NCI-H2081 (cell line): ENCODE measurements around the gene PXMP4.

ENCODE experiments used
- DNase-seq, 2 experiments: peaks; one replicate each; lab custom pipeline; 2025; lab: John Stamatoyannopoulos, UW

Gene PXMP4

DNA sequence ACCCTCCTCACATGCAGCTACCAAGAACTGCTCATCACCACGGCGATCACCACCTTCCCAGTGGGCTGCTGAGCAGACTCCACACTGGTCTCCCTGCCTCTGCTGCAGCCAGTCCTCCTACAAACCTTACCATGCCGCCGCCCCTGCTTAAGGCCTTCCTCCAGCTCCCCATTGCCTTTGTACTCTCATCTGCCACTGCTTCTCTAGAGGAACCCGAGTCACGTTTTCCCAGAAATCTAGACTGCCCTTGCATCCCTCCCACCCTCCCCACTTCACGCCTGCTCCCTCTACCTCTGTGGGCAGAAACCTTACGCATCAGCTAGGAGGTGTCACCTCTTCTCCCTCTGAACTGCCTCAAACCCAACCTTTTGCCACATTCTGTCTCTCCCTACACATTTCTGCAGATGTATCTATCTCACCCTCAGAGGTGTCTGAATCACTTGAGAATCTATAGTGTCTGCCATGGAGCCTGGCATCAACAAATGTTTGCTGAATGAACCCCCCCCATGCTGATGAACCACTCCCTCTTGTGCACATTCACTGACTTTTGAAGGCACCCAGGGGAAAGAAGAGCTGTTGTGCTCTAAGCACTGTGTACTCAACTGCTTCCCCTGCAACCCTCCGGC is 38.3 kb downstream of the PXMP4 start:
- no peak for DNase-seq

DNA sequence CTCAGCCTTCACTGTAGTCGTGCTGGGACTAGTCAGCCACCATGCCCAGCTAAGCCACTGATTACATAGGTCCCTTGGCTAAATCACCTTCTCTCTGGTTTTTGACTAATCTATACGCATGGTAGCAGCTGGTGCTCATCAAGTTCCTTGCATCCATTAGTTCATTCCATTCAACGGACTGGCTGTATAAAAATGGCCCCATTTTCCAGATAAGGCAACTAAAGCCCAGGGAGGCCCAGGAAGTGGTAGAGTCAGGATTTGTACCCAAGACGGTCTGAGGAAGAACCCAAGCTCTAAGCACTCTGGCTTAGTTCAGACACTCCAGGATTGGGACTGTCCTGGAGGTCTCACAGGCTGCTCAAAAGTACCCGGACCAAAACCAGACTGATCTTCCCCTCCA is 38.8 kb downstream of the PXMP4 start:
- DNase-seq, result no peak

DNA sequence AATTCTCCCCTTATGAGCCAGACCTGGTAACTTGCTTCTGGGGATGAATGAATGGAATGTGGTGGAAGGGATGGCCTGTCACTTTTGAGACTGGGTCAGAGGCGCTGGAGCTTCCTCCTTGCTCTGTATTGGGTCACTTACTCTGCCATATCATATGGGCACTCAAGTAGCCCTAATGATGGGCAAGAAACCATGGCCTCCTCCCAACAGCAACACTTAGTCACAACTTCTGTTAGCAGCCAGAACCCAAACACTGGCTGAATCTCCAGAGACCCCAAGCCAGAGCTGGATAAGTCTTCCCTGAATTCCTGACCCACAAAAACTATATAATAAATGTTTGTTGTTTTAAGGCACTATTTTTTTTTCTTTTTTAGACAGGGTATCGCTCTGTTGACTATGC is 39.4 kb downstream of the PXMP4 start:
- DNase-seq, result no peak

DNA sequence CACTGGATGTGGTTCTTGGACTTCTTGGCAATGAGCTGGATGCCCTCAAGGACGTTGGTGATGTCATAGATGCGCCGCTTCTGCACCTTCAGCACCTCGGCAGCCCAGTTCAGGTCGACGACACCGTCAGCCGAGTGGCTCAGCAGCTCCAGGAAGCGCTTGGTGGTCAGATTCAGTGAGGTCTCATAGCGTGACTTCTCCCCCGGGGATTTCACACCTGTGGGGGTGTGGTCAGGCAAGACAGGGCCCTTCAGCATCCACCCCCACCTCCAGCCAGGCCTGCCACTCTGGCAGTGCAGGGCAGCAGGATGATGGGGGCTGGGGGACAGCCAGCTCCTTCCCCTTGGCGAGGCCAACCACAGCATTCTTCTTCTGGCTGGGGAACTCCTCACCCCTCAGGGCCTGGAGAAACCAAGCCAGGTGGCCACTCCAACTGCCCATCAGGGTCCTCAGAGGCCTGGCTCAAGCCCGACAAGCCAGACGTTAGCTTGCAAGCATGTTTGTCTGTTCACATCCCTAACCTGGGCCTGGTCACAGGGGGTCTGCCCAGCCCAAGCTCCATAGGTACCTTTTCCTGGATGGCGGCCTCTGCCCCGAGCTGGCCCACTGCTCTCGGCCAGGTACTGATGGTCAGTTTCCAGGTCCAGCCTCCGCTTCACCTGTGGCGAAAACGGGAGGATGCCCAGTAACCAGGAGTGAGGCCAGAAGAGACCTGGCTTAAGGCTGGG is 40.2 kb downstream of the PXMP4 start:
- no peak for DNase-seq

GRCh38 chr20:33677991-33678702 is 42.0 kb downstream of the PXMP4 start:
- DNase-seq, result no peak

DNA sequence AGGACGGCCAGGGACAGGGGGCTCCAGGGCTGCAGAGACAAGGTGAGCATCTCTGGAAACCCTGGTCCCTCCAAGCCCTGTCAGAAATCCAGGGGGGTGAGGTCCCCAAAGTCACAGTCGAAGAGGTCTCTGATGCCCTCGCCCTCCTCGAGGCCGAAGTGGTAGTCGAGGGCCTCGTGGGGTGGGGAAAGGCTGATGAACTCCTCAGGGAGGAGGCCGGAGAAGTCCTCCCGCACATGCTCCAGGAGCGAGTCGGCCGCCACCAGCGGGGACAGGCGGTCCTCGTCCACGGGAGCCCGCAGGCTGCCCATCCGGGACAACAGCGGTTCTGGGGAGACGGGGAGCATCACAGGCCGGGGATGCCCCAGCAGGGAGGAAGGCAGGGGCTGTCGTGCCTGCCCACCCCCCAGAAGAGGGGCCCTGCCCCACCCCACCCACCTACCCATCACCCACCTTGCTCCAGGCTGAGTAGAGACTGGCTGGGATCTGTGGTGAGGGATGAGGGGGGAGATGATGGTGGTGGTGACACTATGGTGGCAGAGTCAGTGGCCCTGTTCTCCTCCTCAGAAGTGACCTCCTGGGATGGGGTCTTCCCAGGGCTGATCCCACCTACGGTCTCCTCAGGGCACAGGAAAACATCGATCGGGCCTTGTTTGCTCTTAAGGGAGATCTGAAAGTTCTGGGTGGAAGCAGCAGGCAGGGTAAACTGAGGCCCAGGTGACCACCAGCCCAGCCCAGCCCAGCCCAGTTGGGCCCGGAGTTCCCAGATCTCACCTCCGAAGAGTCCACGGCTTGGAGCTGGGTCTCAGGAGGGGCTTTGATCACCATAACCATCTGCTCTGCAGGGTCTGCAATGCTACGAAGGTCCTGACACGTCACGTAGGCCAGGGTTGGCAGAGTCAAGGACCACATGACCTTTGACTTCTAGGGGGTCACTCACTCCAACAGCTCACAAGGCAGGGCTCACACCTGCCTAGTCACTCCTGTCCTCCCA is 43.2 kb downstream of the PXMP4 start:
- no peak for DNase-seq

DNA sequence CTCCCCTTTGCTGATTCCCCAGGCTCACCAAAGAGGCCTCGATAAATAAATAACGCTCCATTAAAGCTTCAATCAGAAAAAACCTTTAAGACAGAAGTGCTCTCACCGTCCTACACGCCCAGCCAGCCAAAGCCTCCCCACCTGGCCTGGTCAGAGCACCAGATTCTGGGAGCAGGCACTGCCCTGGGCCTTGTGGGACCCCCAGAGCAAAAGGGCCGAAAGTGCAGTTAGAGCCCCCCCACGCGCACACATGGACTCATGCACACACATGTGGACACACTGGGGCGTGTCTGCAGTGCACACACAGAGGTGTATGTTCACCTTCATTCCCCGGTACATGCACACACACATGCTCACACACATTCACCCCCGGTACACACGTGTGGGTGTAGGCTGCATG is 44.0 kb downstream of the PXMP4 start:
- DNase-seq, result no peak

DNA sequence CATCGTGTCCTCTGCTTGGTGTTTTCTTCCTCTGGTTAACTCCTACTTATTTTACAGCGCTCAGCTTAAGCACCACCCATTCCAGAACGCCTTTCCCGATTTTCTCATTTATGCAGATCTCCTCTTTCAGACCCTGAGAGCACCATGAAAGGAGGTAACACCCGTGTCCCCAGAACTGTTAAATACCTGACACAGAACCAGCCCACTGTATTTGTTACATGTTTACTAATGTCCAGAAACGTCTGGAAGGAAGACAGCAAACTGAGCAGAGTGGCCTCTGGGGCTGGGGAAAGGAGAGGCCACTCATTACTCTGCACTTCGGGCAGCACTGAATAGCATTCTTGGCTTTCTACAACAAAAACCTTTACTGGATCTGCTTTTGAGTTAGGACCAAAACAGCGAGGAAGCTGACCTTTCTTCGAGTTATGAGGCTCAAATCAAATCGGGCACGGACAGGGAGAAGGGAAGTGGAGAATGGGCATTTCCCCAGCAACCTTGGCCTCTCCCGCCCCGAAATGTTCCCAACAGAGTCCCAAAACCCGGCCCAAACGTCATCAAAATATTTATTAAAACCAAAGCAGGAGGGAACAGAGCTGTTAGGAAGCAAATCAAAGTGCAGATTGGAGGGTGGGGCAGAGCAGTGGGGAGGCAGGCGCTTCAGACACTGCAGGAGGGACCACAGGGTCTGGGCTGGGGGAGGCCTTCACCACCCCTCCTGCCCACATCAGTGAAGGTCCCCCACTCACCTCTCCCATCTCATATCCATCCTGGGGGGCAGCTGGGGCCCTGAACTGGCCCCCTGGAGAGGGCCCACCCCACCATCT is 44.8 kb downstream of the PXMP4 start:
- DNase-seq, result no peak

- DNase-seq, result peak; percentile 66 to 79
These were observed 45.6 kb downstream of the PXMP4 start, which contains the start of gene NECAB3 for GRCh38 chr20:33674294-33675135. Gene NECAB3, minus strand, starts transcription at chr20:33674428. Its CDS starts 76 bp downstream, at chr20:33674352.

- no peak for DNase-seq
These were observed 46.5 kb downstream of the PXMP4 start for GRCh38 chr20:33673410-33674293.

- no peak for DNase-seq
These were observed 47.0 kb downstream of the PXMP4 start for GRCh38 chr20:33673114-33673409.

GRCh38 chr20:33672426-33673113 is 47.5 kb downstream of the PXMP4 start:
- DNase-seq, result peak; percentile 74 to 89

GRCh38 chr20:33671573-33672288 is 48.4 kb downstream of the PXMP4 start:
- no peak for DNase-seq

GRCh38 chr20:33670715-33671499 is 49.2 kb downstream of the PXMP4 start:
- no peak for DNase-seq

GRCh38 chr20:33669873-33670640 is 50.1 kb downstream of the PXMP4 start:
- no peak for DNase-seq

DNA sequence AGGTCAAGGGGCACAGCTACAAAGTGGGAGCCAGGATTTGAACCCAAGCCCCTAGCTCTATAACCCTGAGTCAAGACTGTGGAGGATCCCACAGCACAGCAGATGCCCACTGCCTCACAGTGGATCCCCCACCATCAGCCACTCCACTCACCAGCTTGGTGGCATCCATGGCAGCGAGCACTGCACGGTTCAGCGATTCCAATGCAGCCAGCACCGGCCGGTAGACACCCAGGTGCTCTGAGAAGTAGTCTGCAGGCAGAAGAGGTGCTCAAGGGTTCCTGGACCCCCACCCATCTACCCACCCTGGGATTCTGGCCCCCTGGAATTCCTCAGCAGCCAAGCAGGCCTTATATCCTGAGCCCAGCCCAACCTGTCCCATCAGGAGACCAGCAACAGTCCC is 50.9 kb downstream of the PXMP4 start:
- no peak for DNase-seq
